Right renal cortex interstitium (tissue), 3 donors: ENCODE data around the gene LEF1. TPM values are rescaled to one million over a fixed set of nuclear protein-coding genes. Genes with fewer than 3 reads are reported as not detected.
A peak's percentile ranks its signal among the peaks of the same experiment; 100 is the strongest.
"Not testable (repeated sequence)": the region's sequence is repeated elsewhere in the genome, so short reads cannot be mapped to it uniquely, and the experiment has no call there.

Experiments used
- DNase-seq, 3 donors: peaks; one replicate each; pipeline ENCODE4 v3.0.0-alpha.2; 2013; ENCODE audit warnings: low read depth in 3 of 3, low spot score in 2 of 3
- polyA plus RNA-seq, 3 donors: library from polyadenylated mRNA; unstranded; fragments of 120-200 nt; gene quantifications; one replicate each; pipeline ENCODE4 v1.2.1, GENCODE V29; 2013; ENCODE audit not compliant: insufficient read length in 3 of 3

LEF1 gene
- polyA plus RNA-seq, 3 donors: 68.8 to 78.9 (median 74.0) TPM

GRCh38 chr4:108042927-108043326 is 125.8 kb downstream of the LEF1 start:
- DNase-seq: no peak

- no peak for DNase-seq
These were observed 130.8 kb downstream of the LEF1 start for GRCh38 chr4:108037884-108038283.

- DNase-seq: no peak
These were observed 132.5 kb downstream of the LEF1 start for GRCh38 chr4:108036213-108036612.

- DNase-seq: no peak
These were observed 133.0 kb downstream of the LEF1 start for GRCh38 chr4:108035691-108036090.

GRCh38 chr4:108034565-108034964 is 134.2 kb downstream of the LEF1 start:
- DNase-seq: no peak

- no peak for DNase-seq
These were observed 135.4 kb downstream of the LEF1 start for GRCh38 chr4:108033348-108033747.

GRCh38 chr4:108031427-108032083 is 137.2 kb downstream of the LEF1 start:
- no peak for DNase-seq

- no peak for DNase-seq
These were observed 138.4 kb downstream of the LEF1 start for GRCh38 chr4:108030332-108030731.

GRCh38 chr4:108029731-108030130 is 139.0 kb downstream of the LEF1 start:
- DNase-seq: no peak

GRCh38 chr4:108029016-108029720 is 139.6 kb downstream of the LEF1 start:
- DNase-seq: no peak

- no peak for DNase-seq
These were observed 143.9 kb downstream of the LEF1 start for GRCh38 chr4:108024878-108025165.

- no peak for DNase-seq
These were observed 144.5 kb downstream of the LEF1 start for GRCh38 chr4:108024085-108024877.

- DNase-seq: no peak
These were observed 149.9 kb downstream of the LEF1 start for GRCh38 chr4:108018884-108019187.

GRCh38 chr4:108018040-108018883 is 150.5 kb downstream of the LEF1 start:
- DNase-seq: peak; percentile 62 to 68 (median 65)

GRCh38 chr4:108013955-108014354 is 154.8 kb downstream of the LEF1 start:
- no peak for DNase-seq

GRCh38 chr4:108013327-108013726 is 155.4 kb downstream of the LEF1 start:
- no peak for DNase-seq

GRCh38 chr4:108012382-108012781 is 156.3 kb downstream of the LEF1 start:
- not testable (repeated sequence) for DNase-seq

- no peak for DNase-seq
These were observed 158.6 kb downstream of the LEF1 start for GRCh38 chr4:108010167-108010566.

GRCh38 chr4:108008721-108009120 is 160.0 kb downstream of the LEF1 start:
- DNase-seq: no peak

- DNase-seq: no peak
These were observed 160.7 kb downstream of the LEF1 start for GRCh38 chr4:108007984-108008383.

- DNase-seq: no peak
These were observed 162.4 kb downstream of the LEF1 start for GRCh38 chr4:108006361-108006760.
